ENCODE data around the gene TMEM165.
A peak's percentile ranks its signal among the peaks of the same experiment; 100 is the strongest.
"Not testable (repeated sequence)": the region's sequence is repeated elsewhere in the genome, so short reads cannot be mapped to it uniquely, and the experiment has no call there.

TMEM165 gene

GRCh38 chr4:55358246-55358645 is 37.5 kb upstream of the TMEM165 start:
- Histone ChIP-seq H3K4me1 (ENCODE audit: insufficient read depth, low read length) (no peaks in the 10 kb centered on the region), H3K36me3 (ENCODE audit: insufficient read depth, low read length) (peaks cover 4% of the 10 kb centered on the region), H2AFZ (ENCODE audit: low read depth, low read length) (no peak overlapping the region), H3K9me3 (ENCODE audit: low read length) (no peaks in the 10 kb centered on the region), H3K27me3 (ENCODE audit: insufficient read depth, low read length) (no peaks in the 10 kb centered on the region), H3K4me3 (ENCODE audit: low read length) (no peak overlapping the region)

DNA sequence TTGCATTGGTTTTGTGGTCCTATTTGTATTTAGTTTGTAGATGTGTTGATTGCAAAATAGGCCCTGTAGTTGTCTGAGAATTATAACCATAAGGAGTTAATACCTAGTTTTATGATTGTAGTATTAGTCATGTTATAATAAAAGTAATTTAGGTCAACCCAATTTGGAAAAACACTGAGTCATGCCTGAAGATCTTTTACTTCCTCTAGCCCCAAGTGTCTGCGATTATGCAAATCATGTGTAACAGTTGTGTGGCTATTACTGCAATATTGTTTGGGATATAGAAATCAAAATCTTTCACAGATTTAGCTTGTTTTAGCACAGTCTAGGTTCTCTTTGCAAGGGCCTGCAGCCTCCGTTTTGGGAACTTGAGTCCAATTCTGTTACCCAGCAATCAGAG is 37.1 kb upstream of the TMEM165 start:
- Histone ChIP-seq H3K27me3 (ENCODE audit: insufficient read depth, low read length) (no peaks in the 10 kb centered on the region), H3K4me3 (ENCODE audit: low read length) (no peak overlapping the region), H3K36me3 (ENCODE audit: insufficient read depth, low read length) (peaks cover 4% of the 10 kb centered on the region), H3K9me3 (ENCODE audit: low read length) (no peaks in the 10 kb centered on the region), H2AFZ (ENCODE audit: low read depth, low read length) (no peak overlapping the region), H3K4me1 (ENCODE audit: insufficient read depth, low read length) (no peaks in the 10 kb centered on the region)

GRCh38 chr4:55359397-55359916 is 36.3 kb upstream of the TMEM165 start:
- no peak overlapping the region for H3K4me3 ChIP-seq (ENCODE audit: low read length)
- H3K9me3 ChIP-seq (ENCODE audit: low read length): no peaks in the 10 kb centered on the region
- H3K36me3 ChIP-seq (ENCODE audit: insufficient read depth, low read length): no peaks in the 10 kb centered on the region
- H2AFZ ChIP-seq (ENCODE audit: low read depth, low read length): no peak overlapping the region
- H3K27me3 ChIP-seq (ENCODE audit: insufficient read depth, low read length): no peaks in the 10 kb centered on the region
- H3K4me1 ChIP-seq (ENCODE audit: insufficient read depth, low read length): peaks cover 4% of the 10 kb centered on the region

GRCh38 chr4:55362938-55363337 is 32.8 kb upstream of the TMEM165 start:
- H2AFZ ChIP-seq (ENCODE audit: low read depth, low read length); H3K9me3 ChIP-seq (ENCODE audit: low read length): not testable (repeated sequence)

DNA sequence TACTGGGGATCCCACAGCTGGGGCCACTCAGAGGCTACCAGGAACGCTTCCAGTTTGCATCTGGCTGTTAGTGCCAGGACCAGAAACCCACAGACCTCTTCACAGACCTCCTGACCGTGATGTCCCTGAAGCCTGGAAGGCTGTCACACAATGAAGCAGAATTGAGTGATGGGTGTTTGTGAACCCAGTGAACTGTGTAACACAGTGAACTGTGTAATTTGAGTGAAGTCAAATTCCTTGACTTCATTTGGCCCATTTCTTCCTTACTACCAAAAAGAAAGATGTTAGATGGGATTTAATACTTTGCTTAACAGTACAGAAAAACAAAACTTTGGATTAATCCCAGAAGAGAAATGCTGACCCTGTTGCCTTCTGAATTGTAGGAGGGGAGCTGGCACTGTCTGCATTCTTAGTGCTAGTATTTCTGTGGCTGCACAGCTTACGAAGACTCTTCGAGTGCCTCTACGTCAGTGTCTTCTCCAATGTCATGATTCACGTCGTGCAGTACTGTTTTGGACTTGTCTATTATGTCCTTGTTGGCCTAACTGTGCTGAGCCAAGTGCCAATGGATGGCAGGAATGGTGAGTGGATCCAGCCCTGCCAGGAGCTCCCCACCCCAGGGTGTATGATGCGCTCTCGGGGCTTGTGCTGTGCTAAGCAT is 31.9 kb upstream of the TMEM165 start:
- H3K27me3 ChIP-seq (ENCODE audit: insufficient read depth, low read length): no peaks in the 10 kb centered on the region
- H3K36me3 ChIP-seq (ENCODE audit: insufficient read depth, low read length): peaks cover 2% of the 10 kb centered on the region
- H3K4me3 ChIP-seq (ENCODE audit: low read length): no peak overlapping the region
- no peaks in the 10 kb centered on the region for H3K9me3 ChIP-seq (ENCODE audit: low read length)
- H2AFZ ChIP-seq (ENCODE audit: low read depth, low read length): no peak overlapping the region
- peaks cover 25% of the 10 kb centered on the region for H3K4me1 ChIP-seq (ENCODE audit: insufficient read depth, low read length)

More at GRCh38 chr4:55362938-55363337, 32.8 kb upstream of the TMEM165 start:
- not testable (repeated sequence) for H3K4me3 ChIP-seq (ENCODE audit: low read length); H3K27me3 ChIP-seq (ENCODE audit: insufficient read depth, low read length); H3K36me3 ChIP-seq (ENCODE audit: insufficient read depth, low read length)
- H3K4me1 ChIP-seq (ENCODE audit: insufficient read depth, low read length): peaks cover 25% of the 10 kb centered on the region

DNA sequence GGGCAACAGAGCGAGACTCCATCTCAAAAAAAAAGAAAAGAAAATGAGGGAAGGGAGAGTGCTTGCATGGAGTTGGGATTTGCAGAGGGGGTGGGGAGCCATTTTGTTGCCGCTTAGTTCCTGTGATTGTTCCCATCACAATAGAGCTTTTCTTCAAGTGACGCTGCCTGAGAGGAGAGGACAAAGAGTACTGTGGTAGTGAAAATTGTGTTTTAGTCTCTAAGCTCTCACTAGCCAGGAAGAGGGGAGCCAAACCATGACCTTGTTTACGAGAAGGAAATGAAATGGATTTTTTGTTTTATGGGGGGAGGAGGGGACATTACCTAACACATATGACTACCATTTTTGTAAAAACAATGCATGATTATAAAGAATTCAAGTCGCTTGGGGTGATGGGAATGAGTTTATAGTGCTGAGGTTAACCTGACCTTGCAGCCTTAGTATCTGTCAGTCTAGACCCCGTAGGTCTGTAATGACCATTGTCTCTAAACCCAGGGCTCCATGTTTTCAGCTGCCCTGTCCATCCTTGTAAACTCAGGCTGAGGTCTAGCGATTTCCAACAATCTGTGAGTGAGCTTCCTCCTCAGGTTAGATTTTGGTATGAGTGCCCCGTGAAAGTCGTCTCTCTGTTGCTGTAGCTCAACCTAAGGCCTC is 30.9 kb upstream of the TMEM165 start:
- Histone ChIP-seq H3K4me3 (ENCODE audit: low read length) (no peak overlapping the region), H3K9me3 (ENCODE audit: low read length) (no peaks in the 10 kb centered on the region), H3K36me3 (ENCODE audit: insufficient read depth, low read length) (peaks cover 2% of the 10 kb centered on the region), H3K27me3 (ENCODE audit: insufficient read depth, low read length) (no peaks in the 10 kb centered on the region), H3K4me1 (ENCODE audit: insufficient read depth, low read length) (peaks cover 25% of the 10 kb centered on the region), H2AFZ (ENCODE audit: low read depth, low read length) (no peak overlapping the region)

DNA sequence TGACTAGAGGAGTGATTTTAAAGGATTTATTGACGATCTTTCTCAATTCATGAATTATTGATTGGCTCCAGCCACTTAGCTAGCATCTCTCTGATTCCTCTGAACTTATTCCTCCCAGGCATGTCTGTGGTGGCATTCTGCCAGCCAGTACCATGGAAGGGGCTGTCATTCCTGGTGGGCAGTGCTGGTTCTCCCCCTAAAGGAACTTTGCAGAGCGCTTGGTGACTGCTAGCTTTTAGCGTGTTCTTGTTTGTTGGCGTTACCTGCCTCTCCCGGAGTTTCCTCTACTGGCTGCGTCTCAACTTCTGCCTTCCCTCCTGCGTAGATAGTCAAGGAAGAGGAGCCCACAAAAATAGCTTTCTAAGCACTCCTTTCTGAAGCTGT is 30.4 kb upstream of the TMEM165 start:
- Histone ChIP-seq H2AFZ (ENCODE audit: low read depth, low read length) (no peak overlapping the region), H3K27me3 (ENCODE audit: insufficient read depth, low read length) (no peaks in the 10 kb centered on the region), H3K9me3 (ENCODE audit: low read length) (no peaks in the 10 kb centered on the region), H3K4me1 (ENCODE audit: insufficient read depth, low read length) (peaks cover 25% of the 10 kb centered on the region), H3K4me3 (ENCODE audit: low read length) (no peak overlapping the region), H3K36me3 (ENCODE audit: insufficient read depth, low read length) (peaks cover 2% of the 10 kb centered on the region)

- peaks cover 25% of the 10 kb centered on the region for H3K4me1 ChIP-seq (ENCODE audit: insufficient read depth, low read length)
- H3K36me3 ChIP-seq (ENCODE audit: insufficient read depth, low read length): peaks cover 2% of the 10 kb centered on the region
- no peaks in the 10 kb centered on the region for H3K9me3 ChIP-seq (ENCODE audit: low read length)
- no peak overlapping the region for H3K4me3 ChIP-seq (ENCODE audit: low read length)
- H2AFZ ChIP-seq (ENCODE audit: low read depth, low read length): peak overlapping the region; percentile 32
- no peaks in the 10 kb centered on the region for H3K27me3 ChIP-seq (ENCODE audit: insufficient read depth, low read length)
Observed at GRCh38 chr4:55366621-55367020, 29.1 kb upstream of the TMEM165 start.

DNA sequence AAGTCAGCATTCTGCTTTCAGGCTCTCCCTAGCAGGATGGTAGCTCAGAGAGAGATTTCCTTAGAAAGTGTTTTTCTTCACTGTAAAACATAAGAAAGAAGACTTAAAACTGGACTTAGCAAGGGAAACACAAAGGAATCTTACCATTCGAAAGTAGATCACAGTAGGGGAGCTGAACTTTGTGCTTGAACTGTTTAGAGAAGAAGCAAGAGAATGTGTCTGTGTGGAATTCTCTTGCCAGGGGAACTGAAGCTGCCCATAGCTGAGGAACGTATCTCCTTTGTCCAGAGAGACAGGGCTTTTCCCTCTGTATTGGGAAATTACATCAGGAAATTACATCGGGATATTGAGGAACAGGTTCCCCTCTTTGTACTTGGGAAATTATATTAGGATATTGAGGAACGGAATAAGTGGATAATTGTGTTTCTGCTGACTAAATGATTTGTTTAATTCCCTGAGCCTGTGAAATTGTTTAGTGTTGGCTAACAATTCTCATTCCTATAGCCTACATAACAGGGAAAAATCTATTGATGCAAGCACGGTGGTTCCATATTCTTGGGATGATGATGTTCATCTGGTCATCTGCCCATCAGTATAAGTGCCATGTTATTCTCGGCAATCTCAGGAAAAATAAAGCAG is 28.6 kb upstream of the TMEM165 start:
- Histone ChIP-seq H3K36me3 (ENCODE audit: insufficient read depth, low read length) (peaks cover 2% of the 10 kb centered on the region), H2AFZ (ENCODE audit: low read depth, low read length) (peak overlapping the region; percentile 32), H3K27me3 (ENCODE audit: insufficient read depth, low read length) (no peaks in the 10 kb centered on the region), H3K9me3 (ENCODE audit: low read length) (no peaks in the 10 kb centered on the region), H3K4me1 (ENCODE audit: insufficient read depth, low read length) (peaks cover 25% of the 10 kb centered on the region), H3K4me3 (ENCODE audit: low read length) (no peak overlapping the region)

GRCh38 chr4:55369968-55370367 is 25.8 kb upstream of the TMEM165 start:
- H3K36me3 ChIP-seq (ENCODE audit: insufficient read depth, low read length): peaks cover 2% of the 10 kb centered on the region
- no peaks in the 10 kb centered on the region for H3K9me3 ChIP-seq (ENCODE audit: low read length)
- no peak overlapping the region for H2AFZ ChIP-seq (ENCODE audit: low read depth, low read length)
- no peaks in the 10 kb centered on the region for H3K27me3 ChIP-seq (ENCODE audit: insufficient read depth, low read length)
- H3K4me1 ChIP-seq (ENCODE audit: insufficient read depth, low read length): peaks cover 16% of the 10 kb centered on the region
- no peak overlapping the region for H3K4me3 ChIP-seq (ENCODE audit: low read length)

GRCh38 chr4:55372259-55372658 is 23.5 kb upstream of the TMEM165 start:
- H3K4me3 ChIP-seq (ENCODE audit: low read length): no peak overlapping the region
- no peaks in the 10 kb centered on the region for H3K36me3 ChIP-seq (ENCODE audit: insufficient read depth, low read length)
- H3K27me3 ChIP-seq (ENCODE audit: insufficient read depth, low read length): no peaks in the 10 kb centered on the region
- no peak overlapping the region for H2AFZ ChIP-seq (ENCODE audit: low read depth, low read length)
- H3K4me1 ChIP-seq (ENCODE audit: insufficient read depth, low read length): peaks cover 5% of the 10 kb centered on the region
- no peaks in the 10 kb centered on the region for H3K9me3 ChIP-seq (ENCODE audit: low read length)

- H3K27me3 ChIP-seq (ENCODE audit: insufficient read depth, low read length): no peaks in the 10 kb centered on the region
- no peaks in the 10 kb centered on the region for H3K4me1 ChIP-seq (ENCODE audit: insufficient read depth, low read length)
- no peaks in the 10 kb centered on the region for H3K9me3 ChIP-seq (ENCODE audit: low read length)
- no peak overlapping the region for H3K4me3 ChIP-seq (ENCODE audit: low read length)
- H2AFZ ChIP-seq (ENCODE audit: low read depth, low read length): no peak overlapping the region
- H3K36me3 ChIP-seq (ENCODE audit: insufficient read depth, low read length): no peaks in the 10 kb centered on the region
Observed at GRCh38 chr4:55373461-55373860, 22.3 kb upstream of the TMEM165 start.

- Histone ChIP-seq H3K4me1 (ENCODE audit: insufficient read depth, low read length) (no peaks in the 10 kb centered on the region), H3K27me3 (ENCODE audit: insufficient read depth, low read length) (no peaks in the 10 kb centered on the region), H3K36me3 (ENCODE audit: insufficient read depth, low read length) (no peaks in the 10 kb centered on the region), H2AFZ (ENCODE audit: low read depth, low read length) (no peak overlapping the region), H3K4me3 (ENCODE audit: low read length) (no peak overlapping the region), H3K9me3 (ENCODE audit: low read length) (no peaks in the 10 kb centered on the region)
Observed at GRCh38 chr4:55376698-55377097, 19.1 kb upstream of the TMEM165 start.
